ENCODE results near the gene C16orf96.

Gene C16orf96

DNA sequence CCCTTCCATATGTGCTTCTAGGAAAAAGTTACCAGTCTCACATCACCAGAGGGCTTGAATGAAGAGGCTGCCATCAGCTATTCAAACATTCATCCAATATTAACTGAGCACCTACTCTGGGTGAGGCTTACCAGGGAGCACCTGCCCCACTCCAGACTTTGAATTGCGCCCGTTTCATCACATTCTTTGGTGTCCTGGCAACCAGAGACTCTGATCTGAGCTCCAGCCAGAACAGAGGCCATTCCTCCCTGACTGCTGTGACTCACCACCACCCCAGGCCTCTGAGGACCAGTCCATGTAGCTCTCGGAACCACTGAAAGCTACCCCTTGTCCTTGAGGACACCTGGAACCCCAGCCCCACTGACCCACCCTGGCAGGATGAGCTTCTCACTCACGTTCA is at the start of gene C16orf96:
Gene C16orf96, plus strand, starts transcription at position 229 of the 400 bp plus-strand sequence. Its CDS starts 150 bp downstream, at position 379.
- no peak for DNase-seq (ENCODE audit: low spot score)

DNA sequence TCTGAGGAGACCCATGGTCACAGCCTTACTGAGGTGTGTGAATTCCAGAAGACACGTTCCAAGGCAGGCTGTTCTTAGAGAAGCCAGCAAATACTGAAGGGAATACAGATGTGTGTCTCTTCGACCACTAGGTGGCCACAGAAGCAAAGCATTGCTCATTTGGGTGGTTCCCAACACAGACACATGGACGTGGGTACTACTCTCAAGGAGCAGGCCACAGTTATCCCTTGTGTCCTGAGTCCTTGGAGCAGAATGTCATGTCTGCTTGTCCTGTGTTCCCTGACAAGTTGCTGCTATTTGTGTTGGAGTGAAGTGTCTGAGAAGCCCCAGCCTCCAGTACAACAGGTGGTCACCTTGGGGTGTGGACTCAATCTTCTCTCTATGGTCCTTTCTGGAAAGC is 49.7 kb upstream of the C16orf96 start:
- DNase-seq (ENCODE audit: low spot score): peak; percentile 88

DNA sequence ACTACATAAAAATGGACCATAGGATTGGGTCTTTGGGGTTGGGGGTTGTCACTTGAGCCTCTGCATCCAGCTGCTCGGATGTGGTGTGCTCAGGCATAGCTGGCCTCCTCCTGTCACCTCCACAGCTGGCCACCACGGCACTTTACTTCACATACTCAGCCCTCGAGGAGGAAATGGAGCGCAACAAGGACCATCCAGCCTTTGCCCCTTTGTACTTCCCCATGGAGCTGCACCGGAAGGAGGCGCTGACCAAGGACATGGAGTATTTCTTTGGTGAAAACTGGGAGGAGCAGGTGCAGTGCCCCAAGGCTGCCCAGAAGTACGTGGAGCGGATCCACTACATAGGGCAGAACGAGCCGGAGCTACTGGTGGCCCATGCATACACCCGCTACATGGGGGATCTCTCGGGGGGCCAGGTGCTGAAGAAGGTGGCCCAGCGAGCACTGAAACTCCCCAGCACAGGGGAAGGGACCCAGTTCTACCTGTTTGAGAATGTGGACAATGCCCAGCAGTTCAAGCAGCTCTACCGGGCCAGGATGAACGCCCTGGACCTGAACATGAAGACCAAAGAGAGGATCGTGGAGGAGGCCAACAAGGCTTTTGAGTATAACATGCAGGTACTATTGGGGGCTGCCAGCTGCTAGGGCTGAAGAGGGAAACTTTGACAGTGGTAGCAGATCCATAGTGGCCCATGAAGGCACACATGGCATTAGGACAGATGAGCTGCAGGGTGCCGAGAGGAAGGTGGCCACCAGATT is 48.4 kb upstream of the C16orf96 start:
- no peak for DNase-seq (ENCODE audit: low spot score)

DNA sequence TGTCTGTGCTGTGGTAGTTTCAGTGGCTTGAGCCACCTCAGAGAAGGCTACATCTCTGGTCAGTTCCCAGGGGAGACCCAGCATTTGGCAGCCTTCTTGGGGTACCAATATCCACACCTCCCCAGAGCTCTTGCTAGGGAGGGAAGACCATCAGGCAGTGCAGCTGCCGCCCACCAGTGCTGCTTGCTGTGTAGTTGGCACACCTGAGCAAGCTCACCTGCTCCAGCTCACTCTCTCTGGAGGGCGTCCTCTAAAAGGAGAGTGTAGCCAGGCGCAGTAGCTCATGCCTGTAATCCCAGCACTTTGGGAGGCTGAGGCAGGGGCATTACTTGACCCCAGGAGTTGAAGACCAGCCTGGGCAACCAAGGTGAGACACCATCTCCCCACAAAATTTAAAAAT is 47.3 kb upstream of the C16orf96 start:
- no peak for DNase-seq (ENCODE audit: low spot score)

DNA sequence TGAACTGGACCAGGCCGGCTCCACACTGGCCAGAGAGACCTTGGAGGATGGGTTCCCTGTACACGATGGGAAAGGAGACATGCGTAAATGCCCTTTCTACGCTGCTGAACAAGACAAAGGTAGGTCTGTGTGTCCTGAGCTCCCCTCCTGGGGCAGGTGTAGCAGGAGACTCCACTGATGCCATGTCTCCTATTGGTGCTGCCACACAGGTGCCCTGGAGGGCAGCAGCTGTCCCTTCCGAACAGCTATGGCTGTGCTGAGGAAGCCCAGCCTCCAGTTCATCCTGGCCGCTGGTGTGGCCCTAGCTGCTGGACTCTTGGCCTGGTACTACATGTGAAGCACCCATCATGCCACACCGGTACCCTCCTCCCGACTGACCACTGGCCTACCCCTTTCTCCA is 46.7 kb upstream of the C16orf96 start:
- DNase-seq (ENCODE audit: low spot score): no peak

DNA sequence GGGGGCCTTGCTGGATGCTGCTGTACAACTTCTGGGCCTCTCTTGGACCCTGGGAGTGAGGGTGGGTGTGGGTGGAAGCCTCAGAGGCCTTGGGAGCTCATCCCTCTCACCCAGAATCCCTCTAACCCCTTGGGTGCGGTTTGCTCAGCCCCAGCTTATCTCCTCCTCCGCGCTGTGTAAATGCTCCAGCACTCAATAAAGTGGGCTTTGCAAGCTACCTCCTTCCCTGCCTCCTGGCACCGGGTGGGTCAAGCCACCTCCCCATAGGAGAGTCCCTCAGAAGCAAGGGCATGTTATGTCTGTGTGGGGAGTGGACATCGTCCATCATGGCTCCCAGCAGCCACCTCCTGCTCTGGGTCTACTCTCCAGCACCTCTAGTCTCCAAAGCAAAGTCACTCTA is 46.0 kb upstream of the C16orf96 start:
- DNase-seq (ENCODE audit: low spot score): no peak

DNA sequence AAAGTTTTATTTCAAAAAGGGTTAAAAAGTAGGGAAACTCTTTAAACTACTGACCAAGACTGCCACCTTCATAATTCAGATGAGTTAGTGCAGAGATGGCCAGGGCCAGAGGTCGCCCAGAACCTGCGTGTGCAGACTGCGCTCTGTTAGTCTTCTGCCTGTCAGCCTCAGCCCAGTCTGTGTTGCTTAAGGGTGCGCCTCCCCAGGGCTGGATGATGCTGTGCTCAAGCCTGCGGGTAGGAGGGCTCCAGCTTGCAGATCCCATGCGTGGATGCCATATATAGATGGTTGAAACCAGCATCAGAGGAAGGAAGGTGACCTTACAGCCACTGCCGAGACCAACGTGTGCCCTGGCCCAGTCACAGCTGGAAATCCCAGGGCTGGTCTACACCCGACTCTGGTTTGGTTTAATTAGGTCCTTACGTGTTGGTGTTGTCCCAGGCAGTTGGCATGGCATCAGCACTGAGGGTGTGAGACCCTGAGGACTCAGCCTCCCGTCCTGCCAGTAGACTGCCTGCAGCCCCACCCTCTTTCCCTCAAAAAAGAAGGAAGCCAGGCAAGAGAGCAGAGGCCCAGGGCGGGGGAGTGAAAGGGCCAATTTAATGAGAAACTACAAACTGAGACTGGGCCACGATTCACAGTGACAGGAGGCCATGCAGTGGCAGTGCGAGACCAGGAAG is 45.3 kb upstream of the C16orf96 start:
- DNase-seq (ENCODE audit: low spot score): no peak

DNA sequence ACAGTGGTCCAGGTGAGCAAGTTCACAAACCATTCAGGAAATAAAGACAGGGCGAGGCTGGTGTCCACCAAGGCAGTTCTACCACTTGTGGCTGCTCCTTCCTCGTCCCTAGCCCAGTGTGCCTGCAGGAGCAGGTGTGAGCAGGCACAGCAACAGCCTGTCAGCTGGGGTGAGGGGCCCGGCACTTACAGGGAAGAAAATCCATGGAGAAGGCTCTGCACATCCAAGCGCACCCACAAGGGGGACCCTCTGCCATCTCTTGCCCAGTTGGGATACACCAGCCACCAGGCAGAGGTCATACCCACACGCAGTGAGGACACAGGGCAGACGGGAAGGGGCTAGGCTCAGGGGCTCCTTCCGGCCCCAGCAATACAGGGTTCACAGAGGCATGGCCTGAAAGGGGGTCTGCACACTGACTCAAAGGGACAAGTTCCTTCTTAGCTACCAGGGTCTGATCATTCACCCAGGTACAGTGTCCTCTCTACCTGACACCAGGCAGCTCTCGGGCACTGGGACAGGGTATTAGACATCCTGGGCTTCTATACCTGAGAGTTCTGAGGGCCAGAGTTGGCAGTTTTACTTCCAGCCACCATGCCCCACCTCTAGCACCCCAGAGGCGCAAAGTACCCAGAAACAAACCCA is 44.6 kb upstream of the C16orf96 start:
- DNase-seq (ENCODE audit: low spot score): no peak

DNA sequence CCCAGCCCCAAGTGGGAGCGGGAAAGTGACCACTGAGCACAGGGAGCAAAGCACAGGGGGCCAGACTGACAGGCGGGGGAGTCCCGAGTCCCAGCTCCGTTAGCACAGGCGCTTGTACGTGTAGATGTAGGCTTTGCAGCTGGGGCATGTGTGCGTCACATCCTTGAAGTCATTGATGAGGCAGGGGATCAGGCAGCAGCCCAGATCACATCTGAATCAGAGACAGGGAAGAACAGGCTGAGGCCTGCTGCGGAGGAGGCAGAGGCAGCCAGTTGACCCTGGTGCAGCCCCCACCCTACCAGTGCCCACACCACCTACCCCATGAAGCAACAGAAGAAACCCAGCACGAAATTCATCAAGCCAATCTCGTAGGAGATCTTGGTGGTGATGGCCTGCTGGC is 43.7 kb upstream of the C16orf96 start:
- no peak for DNase-seq (ENCODE audit: low spot score)

DNA sequence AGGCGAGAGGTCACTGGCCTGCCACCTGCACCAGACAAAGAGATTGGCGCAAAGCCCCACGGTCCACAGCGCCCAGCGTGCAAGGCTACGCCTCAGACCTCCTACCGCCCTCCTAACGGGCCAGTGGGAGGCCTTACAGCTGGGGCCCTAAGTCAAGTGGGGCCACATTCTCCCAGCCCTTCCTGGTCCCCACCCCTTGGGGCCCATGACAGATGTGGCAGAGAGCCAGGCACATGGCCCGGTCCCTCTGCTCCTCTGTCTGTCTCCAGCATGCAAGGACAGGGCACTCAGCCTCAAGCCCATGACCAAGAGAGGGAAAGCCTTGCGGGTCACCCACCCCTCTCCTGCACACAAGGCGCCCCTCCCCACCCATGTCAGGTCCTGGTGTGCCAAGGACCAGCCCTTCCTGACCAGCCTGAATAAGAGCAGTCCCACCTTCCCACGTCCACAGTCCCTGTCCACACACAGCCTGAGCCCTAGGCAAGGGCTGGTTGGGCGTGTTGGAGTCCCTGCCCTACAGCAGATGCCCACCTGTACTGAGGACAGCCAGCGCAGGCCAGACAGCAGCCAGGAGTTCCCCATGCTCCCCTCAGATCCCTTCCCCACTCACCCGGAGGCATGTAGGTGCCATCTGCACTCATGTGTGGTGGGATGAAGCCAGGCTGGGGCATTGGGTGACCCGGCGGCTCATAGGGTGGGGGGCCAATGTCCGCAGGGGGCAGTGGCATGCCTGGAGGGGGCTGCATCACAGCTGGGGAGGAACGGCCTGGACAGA is 42.9 kb upstream of the C16orf96 start:
- DNase-seq (ENCODE audit: low spot score): no peak

DNA sequence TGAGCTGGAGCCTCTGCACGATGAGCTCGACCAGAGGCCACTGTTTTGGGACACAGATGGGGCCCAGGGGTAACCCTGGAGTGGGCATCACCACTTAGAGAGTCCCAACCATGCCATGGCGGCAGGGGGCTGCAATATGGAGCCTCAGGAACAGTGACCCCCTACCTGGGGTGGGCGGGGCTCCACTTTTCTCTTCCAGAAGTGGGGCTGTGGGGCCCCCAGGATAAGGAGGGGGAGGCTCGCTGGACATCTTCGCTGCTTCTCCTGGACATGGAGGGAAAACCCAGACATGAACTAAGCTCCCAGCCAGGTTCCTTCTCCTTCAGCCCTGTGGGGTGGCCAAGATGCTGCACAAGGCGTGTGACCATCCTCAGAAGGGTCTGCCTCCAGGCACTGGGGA is 42.3 kb upstream of the C16orf96 start:
- DNase-seq (ENCODE audit: low spot score): no peak

DNA sequence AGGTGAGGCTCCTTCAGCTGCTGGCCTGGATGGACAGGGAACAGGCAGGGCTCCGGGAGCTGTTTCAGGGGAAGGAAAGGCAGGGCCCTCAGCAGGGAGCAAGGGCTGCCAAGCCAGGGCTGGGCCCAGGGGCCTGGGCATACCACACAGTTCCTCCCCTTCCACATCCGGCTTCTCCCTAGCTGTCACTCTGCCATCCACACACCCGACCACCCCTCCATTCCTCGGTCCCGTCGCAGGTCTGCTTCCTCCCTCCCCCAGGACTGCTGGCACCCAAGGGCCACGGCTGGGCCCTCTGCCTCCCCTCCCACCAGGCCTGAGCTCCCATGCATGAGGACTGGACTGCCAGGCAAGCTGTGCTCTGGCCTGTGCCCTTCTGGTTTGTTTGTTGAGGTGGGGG is 41.5 kb upstream of the C16orf96 start:
- DNase-seq (ENCODE audit: low spot score): no peak

DNA sequence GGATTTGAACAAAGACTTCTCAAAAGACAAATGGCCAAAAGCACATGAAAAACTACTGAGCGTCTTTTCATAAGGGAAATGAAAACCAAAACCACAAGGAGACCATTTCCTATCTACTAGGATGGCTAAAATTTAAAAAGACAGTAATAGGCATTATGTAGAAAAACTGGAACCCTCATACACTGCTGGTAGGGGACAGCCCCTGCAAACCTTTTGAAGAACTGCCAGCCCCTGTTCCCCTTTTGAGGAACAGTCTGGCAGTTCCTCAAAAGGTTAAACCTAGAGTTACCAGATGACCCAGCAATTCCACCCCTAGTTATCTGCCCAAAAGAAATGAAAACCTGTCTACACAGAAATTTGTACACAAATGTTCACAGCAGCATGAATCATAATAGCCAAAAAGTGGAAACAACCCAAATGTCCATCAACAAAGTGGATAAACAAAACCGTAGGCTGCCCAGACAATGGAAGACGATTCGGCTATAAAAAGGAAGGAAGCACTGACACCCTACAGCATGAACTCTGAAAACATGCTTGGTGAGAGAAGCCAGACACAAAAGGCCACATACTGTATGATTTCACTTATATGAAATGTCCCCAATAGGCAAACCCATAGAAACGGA is 40.4 kb upstream of the C16orf96 start:
- DNase-seq (ENCODE audit: low spot score): no peak

DNA sequence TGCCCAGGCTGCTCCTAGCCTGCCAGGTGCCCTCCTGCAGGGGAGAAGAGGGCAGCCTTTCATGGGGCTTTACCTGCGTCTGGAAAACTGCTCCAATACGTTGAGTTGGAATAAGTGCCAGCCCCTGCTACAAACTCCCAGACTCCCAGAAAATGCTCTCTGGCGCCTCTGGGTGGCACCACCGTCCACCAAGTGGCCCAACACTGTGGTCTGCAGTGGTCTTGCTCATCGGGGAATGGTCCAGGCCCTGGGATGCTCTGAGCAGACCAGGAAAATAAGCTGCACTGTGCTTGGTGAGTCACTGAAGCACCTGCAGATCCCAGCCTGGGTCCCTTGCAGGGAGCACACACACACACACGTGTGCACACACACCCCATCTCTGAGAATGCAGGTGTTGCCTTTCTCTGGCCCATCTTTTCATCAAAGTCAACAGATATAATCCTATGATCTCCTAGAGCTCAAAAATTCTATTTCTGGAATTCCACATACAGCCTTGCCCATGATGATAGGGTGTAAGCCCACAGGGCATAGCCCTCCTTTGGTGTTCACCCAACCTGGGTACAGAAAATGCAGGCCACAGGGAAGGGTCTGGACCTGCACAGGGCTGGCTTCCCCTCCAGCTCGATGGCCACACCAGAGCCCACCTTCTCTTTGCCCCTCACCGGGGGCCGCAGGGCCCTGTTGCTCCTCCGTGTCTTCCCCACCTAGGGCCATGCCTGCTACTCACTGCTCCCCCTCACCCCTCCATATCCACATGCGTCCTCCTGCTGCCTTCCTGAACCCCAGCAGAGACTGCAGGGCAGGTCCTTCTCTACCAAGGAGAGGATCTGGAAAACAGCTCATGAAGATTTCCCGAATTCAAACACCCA is 38.1 kb upstream of the C16orf96 start:
- DNase-seq (ENCODE audit: low spot score): no peak

DNA sequence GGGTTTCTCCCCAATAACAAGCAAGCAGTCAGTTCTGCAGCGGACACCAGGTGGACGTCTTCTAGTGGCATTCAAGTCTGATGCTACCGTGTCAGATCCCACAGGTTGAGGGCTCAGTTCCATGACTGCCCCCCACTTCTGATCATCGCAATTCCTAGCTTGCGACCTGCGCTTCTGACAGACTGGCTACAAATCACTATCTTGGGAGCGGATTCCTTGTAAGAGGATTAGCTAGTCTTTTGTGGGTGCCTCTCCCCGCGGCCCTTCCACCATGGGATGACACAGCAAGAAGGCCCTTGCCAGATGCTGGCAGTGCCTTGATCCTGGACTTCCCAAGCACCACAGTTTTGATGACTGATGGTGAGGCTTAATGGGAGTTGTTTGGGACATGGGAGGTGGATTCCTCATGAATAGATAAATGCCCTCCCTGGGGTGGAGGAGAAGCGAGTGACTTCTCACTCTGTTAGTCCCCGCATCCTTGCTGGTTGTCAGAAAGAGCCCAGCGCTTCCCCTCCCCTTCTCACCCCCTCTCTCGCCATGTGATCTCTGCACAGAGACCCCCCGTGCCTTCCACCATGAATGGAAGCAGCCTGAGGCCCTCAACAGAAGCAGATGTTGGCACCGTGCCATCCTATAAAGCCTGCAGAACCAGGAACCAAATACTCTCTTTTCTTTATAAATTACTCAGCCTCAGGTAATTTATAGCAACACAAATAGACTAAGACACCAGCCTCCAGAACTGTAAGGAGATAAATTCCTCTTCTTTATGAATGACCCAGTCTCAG is 36.7 kb upstream of the C16orf96 start:
- DNase-seq (ENCODE audit: low spot score): no peak

DNA sequence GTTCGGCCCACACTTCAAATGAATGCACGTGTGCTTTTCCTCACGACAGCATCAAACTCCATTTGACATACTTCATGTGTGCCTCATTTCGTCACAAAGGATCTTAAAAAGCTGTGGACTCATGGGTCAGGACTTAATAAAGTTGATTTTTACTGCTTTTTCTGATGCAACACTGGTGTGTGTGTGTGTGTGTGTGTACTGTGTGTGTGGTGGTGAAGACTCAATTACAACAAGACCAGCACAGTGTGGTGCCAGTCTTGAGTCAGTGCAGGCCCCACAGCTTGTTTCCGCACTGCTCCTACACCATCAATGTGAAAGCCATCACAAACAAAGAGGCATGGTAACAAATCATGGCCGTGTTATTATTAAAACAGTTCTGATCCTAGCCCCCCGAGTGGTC is 35.2 kb upstream of the C16orf96 start:
- no peak for DNase-seq (ENCODE audit: low spot score)

DNA sequence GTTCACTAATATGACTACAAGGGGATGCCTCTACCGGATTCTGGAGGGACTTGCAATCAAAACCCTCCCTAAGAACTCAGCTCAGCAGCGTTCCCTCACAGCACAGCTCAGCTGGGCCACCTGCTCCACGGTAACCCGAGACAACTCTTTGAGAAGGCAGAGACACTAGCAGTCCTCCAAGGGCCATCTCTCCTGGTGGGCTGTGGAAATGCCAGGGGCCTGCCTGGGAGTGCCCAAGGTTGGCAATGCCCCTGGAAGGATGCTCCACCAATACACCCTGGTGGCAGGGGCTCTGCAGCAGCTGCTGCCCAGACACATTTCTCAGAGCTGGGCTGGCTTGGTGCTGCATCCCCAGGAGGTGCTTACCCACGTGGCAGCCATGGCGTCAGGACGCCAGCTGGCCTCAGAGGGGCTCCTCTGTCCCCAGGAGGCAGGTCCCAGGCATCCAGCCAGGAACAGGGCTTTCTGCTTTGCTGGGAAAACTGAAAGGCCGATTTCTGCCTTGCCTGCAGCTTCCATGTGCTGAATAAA is 34.0 kb upstream of the C16orf96 start:
- DNase-seq (ENCODE audit: low spot score): peak; percentile 84

DNA sequence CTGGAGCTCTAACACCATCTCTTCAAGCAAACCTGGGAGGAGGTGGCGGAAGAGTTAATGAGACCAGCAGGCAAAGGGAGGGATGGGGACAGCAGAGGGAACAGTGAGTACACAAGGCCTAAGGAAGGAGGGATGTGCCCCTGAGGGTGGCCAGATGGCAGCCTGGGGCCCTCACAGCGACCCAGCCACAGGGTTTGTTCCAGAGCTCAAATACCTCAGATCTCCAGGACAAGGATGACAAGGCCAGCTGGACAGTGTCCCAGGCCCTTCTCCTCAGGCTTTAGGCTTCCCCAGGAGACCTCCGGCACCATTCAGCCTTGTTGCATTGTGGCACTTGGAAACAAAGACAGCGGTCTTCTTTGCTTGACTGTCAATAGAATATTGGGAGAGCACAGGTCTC is 32.5 kb upstream of the C16orf96 start:
- DNase-seq (ENCODE audit: low spot score): peak; percentile 59

DNA sequence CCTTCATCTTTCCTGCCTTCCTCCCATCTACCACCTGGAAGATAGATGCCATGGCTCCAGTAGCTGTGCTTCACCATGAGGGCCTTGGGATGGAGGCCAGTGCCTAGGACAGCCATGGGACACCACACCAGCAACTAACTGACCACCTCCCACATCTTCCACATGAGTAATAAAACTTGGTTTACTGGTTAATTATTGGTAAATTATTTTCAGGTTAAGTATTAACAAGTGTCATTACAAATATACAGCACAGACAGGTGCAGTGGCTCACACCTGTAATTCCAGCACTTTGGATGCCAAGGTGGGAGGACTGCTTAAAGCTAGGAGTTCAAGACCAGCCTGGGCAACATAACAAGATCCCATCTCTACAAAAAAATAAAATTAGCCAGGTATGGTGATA is 31.6 kb upstream of the C16orf96 start:
- DNase-seq (ENCODE audit: low spot score): no peak

DNA sequence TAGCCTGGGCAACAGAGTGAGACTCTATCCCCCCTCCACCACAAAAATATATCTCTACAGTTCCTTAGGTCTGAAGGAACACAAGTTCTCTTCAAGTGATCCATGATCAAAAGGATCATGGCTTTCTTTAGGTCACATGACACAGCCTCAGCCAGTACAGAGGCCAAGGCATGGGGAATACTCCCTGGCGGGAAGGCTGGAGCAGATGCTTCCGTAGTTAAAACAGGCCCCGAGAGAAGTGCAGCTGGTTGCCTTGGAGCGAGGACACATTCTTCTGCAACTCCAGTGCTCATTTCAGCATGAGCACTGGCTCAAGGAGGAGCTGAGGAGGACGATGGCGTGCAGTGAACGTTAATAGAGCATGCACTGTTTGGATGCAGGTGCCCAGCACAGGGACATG is 31.1 kb upstream of the C16orf96 start:
- peak; percentile 54 for DNase-seq (ENCODE audit: low spot score)
